Uterine smooth muscle cell (primary cell): ENCODE results near the gene ZKSCAN3. TPM values are rescaled to one million over a fixed set of nuclear protein-coding genes. Genes with fewer than 3 reads are reported as not detected.

ENCODE experiments used
- total RNA-seq: library from RNA; depleted of rRNA; stranded (reverse); fragments of >200 nt; gene quantifications from 2 replicates; pipeline ENCODE4 v1.2.3, GENCODE V29; 2014

The ZKSCAN3 gene
- 5.9 and 6.1 TPM in 2 replicates for total RNA-seq

DNA sequence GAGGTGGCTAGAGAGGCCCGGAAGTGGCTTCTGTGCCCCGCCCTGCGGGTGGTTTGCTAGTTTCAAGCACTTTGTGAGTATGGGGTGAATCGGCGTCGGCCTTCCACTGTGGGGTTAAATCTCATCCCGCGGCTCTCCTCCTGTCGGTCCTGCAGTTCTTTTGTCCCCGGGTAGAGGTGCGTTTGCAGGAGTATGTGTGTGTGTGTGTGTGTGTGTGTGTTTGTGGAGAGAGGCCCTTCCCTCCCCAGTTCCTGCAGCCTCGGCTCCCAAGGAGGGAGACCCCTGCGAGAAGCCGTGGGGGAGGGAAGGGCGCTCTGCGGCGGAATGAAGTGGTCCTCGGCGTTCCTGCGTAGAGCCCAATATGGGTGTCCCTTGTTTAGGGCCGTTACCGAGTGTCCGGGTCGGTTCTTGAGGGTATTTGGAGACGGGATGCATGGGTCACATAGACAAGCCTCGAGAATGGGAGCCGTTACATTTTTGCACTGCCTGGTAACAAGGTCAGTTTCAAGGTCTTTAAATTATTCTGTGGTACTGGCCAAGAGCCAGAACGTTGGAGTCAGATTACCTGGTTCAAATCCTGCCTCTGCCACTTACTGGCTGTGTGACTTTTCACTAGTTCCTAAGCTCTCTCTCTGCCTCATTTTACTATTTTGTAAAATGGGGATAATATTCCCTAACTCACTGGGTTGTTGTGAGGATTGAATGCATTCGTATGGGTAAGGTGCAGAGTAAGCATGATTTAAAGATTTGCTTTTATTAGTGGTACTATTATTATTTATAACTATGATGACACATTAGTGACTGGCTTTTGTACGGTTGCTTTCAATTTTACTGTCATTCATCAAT is at the start of gene ZKSCAN3:
ZKSCAN3 (plus strand) TSS at position 56 of the 846 bp plus-strand sequence. CDS start 9,640 bp downstream, outside the sequence.

GRCh38 chr6:28335564-28336283 is 14.0 kb upstream of the ZKSCAN3 start, which contains the start of gene ZSCAN31:
Gene ZSCAN31 (minus strand): TSS chr6:28336148. CDS start chr6:28329683, 6,465 bp downstream.

GRCh38 chr6:28399350-28400121 is 49.8 kb downstream of the ZKSCAN3 start, which contains the start of gene ZSCAN12:
Gene ZSCAN12 (minus strand): TSS chr6:28399747. CDS start chr6:28398405, 1,342 bp downstream.

Other genes starting within 250 kb of the ZKSCAN3 start
- 4.9 and 5.8 TPM in 2 replicates for gene ZSCAN16, start 225.3 kb upstream of the ZKSCAN3 start, total RNA-seq
- 17.2 and 19.2 TPM in 2 replicates for gene ZKSCAN8, start 208.1 kb upstream of the ZKSCAN3 start, total RNA-seq
- gene ZSCAN9, start 124.7 kb upstream of the ZKSCAN3 start, total RNA-seq, result 12.9 and 13.4 TPM in 2 replicates
- 5.4 and 6.0 TPM in 2 replicates for gene ZKSCAN4, start 97.7 kb upstream of the ZKSCAN3 start, total RNA-seq
- gene NKAPL, start 90.7 kb upstream of the ZKSCAN3 start, total RNA-seq, result 1.00 and 1.9 TPM in 2 replicates
- 19.4 and 21.9 TPM in 2 replicates for gene ZSCAN26, start 82.8 kb upstream of the ZKSCAN3 start, total RNA-seq
- gene PGBD1, start 68.4 kb upstream of the ZKSCAN3 start, total RNA-seq, result 7.9 and 9.5 TPM in 2 replicates
- 7.9 and 19.7 TPM in 2 replicates for gene ZSCAN31, start 13.8 kb upstream of the ZKSCAN3 start, total RNA-seq
- gene ZSCAN12, start 49.8 kb downstream of the ZKSCAN3 start, total RNA-seq, result 9.3 and 9.5 TPM in 2 replicates
- gene ZSCAN23, start 93.5 kb downstream of the ZKSCAN3 start, total RNA-seq, result 6.2 and 6.3 TPM in 2 replicates
- gene GPX6, start 165.8 kb downstream of the ZKSCAN3 start, total RNA-seq, result not detected in 2 replicates
- not detected in 2 replicates for gene GPX5, start 175.9 kb downstream of the ZKSCAN3 start, total RNA-seq